Measurements from ENCODE around the gene CEP78.

The CEP78 gene

GRCh38 chr9:78207319-78207718 is 28.6 kb upstream of the CEP78 start (continued):
- no peak for TF ChIP-seq ZNF24 (tag by site-specific recombination; IDR thresholded peaks at IDR 0.05)

GRCh38 chr9:78207901-78208300 is 28.0 kb upstream of the CEP78 start:
- TF ChIP-seq GLIS2 (tag by site-specific recombination; IDR thresholded peaks at IDR 0.05) = no peak
- TF ChIP-seq SETDB1 (IDR thresholded peaks at IDR 0.05; ENCODE audit: insufficient read length, low read length) = no peak
- TF ChIP-seq ZNF843 (tag by site-specific recombination; IDR thresholded peaks at IDR 0.05) = no peak
- no peak for TF ChIP-seq ZNF600 (tag by site-specific recombination; IDR thresholded peaks at IDR 0.05)
- H3K27ac ChIP-seq (ENCODE audit: extremely low read depth, low read depth, low read length) = no peak overlapping the region
- H3K4me1 ChIP-seq (ENCODE audit: control insufficient read depth, insufficient read depth, low read length) = no peaks in the 10 kb centered on the region
- H3K9me3 ChIP-seq (ENCODE audit: control insufficient read depth, insufficient read depth, low read depth, low read length) = no peaks in the 10 kb centered on the region
- H3K4me3 ChIP-seq (ENCODE audit: low read depth, low read length) = no peak overlapping the region
- H3K36me3 ChIP-seq (ENCODE audit: control insufficient read depth in 2 of 2, insufficient read depth in 1 of 2, low read length in 2 of 2) = no peaks in the 10 kb centered on the region
- ChIA-PET CTCF (interaction anchor here (0.7 to 1.5 kb wide), 2 partner anchors 11 to 405 kb away, joined by 3 to 5 read pairs; no protein-coding TSS in a partner anchor), POLR2A (interaction anchor here (1.8 kb wide), 1 partner anchor 28 kb away, joined by 4 read pairs; the partner anchor contains the start of gene CEP78)

GRCh38 chr9:78209127-78209526 is 26.7 kb upstream of the CEP78 start:
- Histone ChIP-seq H3K36me3 (ENCODE audit: control insufficient read depth in 2 of 2, insufficient read depth in 1 of 2, low read length in 2 of 2) (no peaks in the 10 kb centered on the region), H3K4me1 (ENCODE audit: control insufficient read depth, insufficient read depth, low read length) (no peaks in the 10 kb centered on the region), H3K4me3 (ENCODE audit: low read depth, low read length) (no peak overlapping the region), H3K9me3 (ENCODE audit: control insufficient read depth, insufficient read depth, low read depth, low read length) (no peaks in the 10 kb centered on the region), H3K27ac (ENCODE audit: extremely low read depth, low read depth, low read length) (no peak overlapping the region)
- ChIA-PET CTCF (interaction anchor here (0.6 to 0.7 kb wide), 2 partner anchors 19 to 1452 kb away, joined by 3 read pairs; no protein-coding TSS in a partner anchor), POLR2A (no interaction called here)
- no peak for TF ChIP-seq ZNF341 (tag by site-specific recombination; IDR thresholded peaks at IDR 0.05; ENCODE audit: low read depth)
- no peak for TF ChIP-seq ZNF184 (tag by site-specific recombination; IDR thresholded peaks at IDR 0.05)
- no peak for TF ChIP-seq ZNF280D (tag by site-specific recombination; IDR thresholded peaks at IDR 0.05)

DNA sequence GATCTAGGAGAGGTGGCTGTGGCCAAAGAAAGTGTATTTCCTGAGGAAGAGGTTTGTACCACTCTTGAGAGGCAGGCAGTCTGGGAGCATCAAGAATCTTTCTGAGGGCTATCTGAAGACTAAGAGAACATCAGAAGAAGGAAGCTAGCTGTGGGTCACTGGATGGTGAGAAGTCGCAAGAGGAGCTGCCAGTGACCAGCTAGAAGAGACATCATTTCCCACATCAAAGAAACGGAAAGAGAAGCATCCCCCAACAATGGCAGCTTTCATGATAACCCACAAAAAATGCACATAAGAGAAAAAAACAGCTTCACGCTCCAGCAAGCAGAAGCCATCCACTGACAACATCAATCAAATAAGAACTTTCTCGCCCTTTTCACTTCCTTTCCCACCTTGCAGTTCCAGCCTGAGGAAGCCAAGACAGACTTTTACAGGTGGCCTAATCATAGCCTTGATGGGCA is 25.0 kb upstream of the CEP78 start:
- Histone ChIP-seq H3K9me3 (ENCODE audit: control insufficient read depth, insufficient read depth, low read depth, low read length) (no peaks in the 10 kb centered on the region), H3K36me3 (ENCODE audit: control insufficient read depth in 2 of 2, insufficient read depth in 1 of 2, low read length in 2 of 2) (no peaks in the 10 kb centered on the region), H3K4me3 (ENCODE audit: low read depth, low read length) (no peak overlapping the region), H3K27ac (ENCODE audit: extremely low read depth, low read depth, low read length) (no peak overlapping the region), H3K4me1 (ENCODE audit: control insufficient read depth, insufficient read depth, low read length) (no peaks in the 10 kb centered on the region)
- CTCF ChIA-PET = interaction anchor here (0.7 to 1.1 kb wide), 2 partner anchors 96 to 150 kb away, joined by 3 read pairs; no protein-coding TSS in a partner anchor
- POLR2A ChIA-PET = interaction anchor here (0.6 to 1.3 kb wide), 2 partner anchors 19 to 85 kb away, joined by 3 to 5 read pairs; no protein-coding TSS in a partner anchor
- TF ChIP-seq ZNF132 (tag by site-specific recombination; IDR thresholded peaks at IDR 0.05; ENCODE audit: borderline replicate concordance) = no peak
- no peak for TF ChIP-seq ZBTB49 (tag by site-specific recombination; IDR thresholded peaks at IDR 0.05; ENCODE audit: low read depth)
- no peak for TF ChIP-seq BCL11A (tag by site-specific recombination; IDR thresholded peaks at IDR 0.05; ENCODE audit: low read depth)
- TF ChIP-seq ZNF701 (tag by site-specific recombination; IDR thresholded peaks at IDR 0.05) = no peak
- TF ChIP-seq, protein P1, sequence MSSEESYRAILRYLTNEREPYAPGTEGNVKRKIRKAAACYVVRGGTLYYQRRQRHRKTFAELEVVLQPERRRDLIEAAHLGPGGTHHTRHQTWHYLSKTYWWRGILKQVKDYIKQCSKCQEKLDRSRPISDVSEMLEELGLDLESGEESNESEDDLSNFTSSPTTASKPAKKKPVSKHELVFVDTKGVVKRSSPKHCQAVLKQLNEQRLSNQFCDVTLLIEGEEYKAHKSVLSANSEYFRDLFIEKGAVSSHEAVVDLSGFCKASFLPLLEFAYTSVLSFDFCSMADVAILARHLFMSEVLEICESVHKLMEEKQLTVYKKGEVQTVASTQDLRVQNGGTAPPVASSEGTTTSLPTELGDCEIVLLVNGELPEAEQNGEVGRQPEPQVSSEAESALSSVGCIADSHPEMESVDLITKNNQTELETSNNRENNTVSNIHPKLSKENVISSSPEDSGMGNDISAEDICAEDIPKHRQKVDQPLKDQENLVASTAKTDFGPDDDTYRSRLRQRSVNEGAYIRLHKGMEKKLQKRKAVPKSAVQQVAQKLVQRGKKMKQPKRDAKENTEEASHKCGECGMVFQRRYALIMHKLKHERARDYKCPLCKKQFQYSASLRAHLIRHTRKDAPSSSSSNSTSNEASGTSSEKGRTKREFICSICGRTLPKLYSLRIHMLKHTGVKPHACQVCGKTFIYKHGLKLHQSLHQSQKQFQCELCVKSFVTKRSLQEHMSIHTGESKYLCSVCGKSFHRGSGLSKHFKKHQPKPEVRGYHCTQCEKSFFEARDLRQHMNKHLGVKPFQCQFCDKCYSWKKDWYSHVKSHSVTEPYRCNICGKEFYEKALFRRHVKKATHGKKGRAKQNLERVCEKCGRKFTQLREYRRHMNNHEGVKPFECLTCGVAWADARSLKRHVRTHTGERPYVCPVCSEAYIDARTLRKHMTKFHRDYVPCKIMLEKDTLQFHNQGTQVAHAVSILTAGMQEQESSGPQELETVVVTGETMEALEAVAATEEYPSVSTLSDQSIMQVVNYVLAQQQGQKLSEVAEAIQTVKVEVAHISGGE (tag by site-specific recombination; conservative IDR thresholded peaks at IDR 0.05; ENCODE audit: low read depth) = no peak
- TF ChIP-seq, protein P2, sequence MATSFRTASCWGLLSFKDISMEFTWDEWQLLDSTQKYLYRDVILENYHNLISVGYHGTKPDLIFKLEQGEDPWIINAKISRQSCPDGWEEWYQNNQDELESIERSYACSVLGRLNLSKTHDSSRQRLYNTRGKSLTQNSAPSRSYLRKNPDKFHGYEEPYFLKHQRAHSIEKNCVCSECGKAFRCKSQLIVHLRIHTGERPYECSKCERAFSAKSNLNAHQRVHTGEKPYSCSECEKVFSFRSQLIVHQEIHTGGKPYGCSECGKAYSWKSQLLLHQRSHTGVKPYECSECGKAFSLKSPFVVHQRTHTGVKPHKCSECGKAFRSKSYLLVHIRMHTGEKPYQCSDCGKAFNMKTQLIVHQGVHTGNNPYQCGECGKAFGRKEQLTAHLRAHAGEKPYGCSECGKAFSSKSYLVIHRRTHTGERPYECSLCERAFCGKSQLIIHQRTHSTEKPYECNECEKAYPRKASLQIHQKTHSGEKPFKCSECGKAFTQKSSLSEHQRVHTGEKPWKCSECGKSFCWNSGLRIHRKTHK (tag by site-specific recombination; IDR thresholded peaks at IDR 0.05) = no peak
- TF ChIP-seq ZNF792 (tag by site-specific recombination; IDR thresholded peaks at IDR 0.05) = no peak
- TF ChIP-seq ZNF354C (tag by site-specific recombination; IDR thresholded peaks at IDR 0.05; ENCODE audit: borderline replicate concordance, low read depth) = no peak
- no peak for TF ChIP-seq ZSCAN23 (tag by site-specific recombination; IDR thresholded peaks at IDR 0.05)
- TF ChIP-seq KLF17 (tag by site-specific recombination; IDR thresholded peaks at IDR 0.05) = no peak

Measured in HEK293 (cell line).